Measurements from ENCODE around the gene LAMB4. TPM values are rescaled to one million over a fixed set of nuclear protein-coding genes. Genes with fewer than 3 reads are reported as not detected.
A peak's percentile ranks its signal among the peaks of the same experiment; 100 is the strongest.

LAMB4 gene
- total and polyA plus RNA-seq, 2 of the 8 experiments (the other 6 are each of a cell fraction or from before 2014, with no cell fraction given): not detected

DNA sequence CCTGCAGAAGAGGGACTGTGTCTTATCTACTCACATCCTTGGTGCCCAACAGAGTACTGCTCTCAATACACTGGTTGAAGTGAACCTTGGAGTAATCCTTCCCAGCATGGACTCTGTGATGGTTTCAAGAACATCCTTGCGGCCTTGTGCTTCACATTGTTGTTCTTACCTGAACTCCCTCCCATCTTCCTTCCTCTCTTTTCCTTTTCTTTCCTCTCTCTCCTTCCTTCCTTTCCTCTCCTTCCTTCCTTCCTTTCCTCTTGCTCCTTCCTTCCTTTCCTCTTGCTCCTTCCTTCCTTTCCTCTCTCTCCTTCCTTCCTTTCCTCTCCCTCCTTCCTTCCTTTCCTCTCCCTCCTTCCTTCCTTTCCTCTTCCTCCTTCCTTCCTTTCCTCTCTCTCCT lies 153.5 kb downstream of the LAMB4 start:
- H2BK120ac ChIP-seq (replicated peaks; ENCODE audit: low read depth, low read length): no peak overlapping the region
- H3K14ac ChIP-seq (ENCODE audit: insufficient read length): no peak overlapping the region
- H2AK5ac ChIP-seq (ENCODE audit: low read depth, low read length): no peak overlapping the region
- H4K5ac ChIP-seq (ENCODE audit: insufficient read length, low read depth, low read length): no peak overlapping the region
- FAIRE-seq (no peak), DNase-seq (ENCODE audit: low read depth in 1 of 2, low spot score in 2 of 2) (no peak)
- H3K79me2 ChIP-seq (ENCODE audit: control insufficient read depth in 1 of 2, insufficient read depth in 2 of 2, low read length in 2 of 2): no peaks in the 10 kb centered on the region
- no peak overlapping the region for H2BK12ac ChIP-seq (ENCODE audit: low read depth, low read length)
- H4K20me1 ChIP-seq (replicated peaks in 1 of 2; ENCODE audit: control insufficient read depth in 1 of 2, insufficient read depth in 2 of 2, low read length in 2 of 2): no peaks in the 10 kb centered on the region
- no peak overlapping the region for H2BK20ac ChIP-seq (ENCODE audit: low read length)
- H3K4me1 ChIP-seq (replicated peaks in 1 of 4; ENCODE audit: control insufficient read depth in 3 of 4, insufficient read depth in 4 of 4, low read length in 3 of 4): peaks cover 0 to 6% (median 4%) of the 10 kb centered on the region in 4 experiments; a peak in 5 of 7 replicates
- H3K23me2 ChIP-seq (ENCODE audit: low read depth, low read length): no peaks in the 10 kb centered on the region
- no peak overlapping the region for H3K4ac ChIP-seq (replicated peaks; ENCODE audit: insufficient read length, low read depth, low read length)
- H4K8ac ChIP-seq (ENCODE audit: extremely low read depth, insufficient read depth, low read length): no peak overlapping the region
- no peaks in the 10 kb centered on the region for H3K9me3 ChIP-seq (ENCODE audit: insufficient read depth in 2 of 2, low read depth in 1 of 2, low read length in 1 of 2)
- no peak overlapping the region for H2AFZ ChIP-seq (ENCODE audit: low read length)
- no peak overlapping the region for H3K18ac ChIP-seq (ENCODE audit: extremely low read depth, low read length)
- H3K27me3 ChIP-seq (replicated peaks in 1 of 4; ENCODE audit: control insufficient read depth in 3 of 4, extremely low read depth in 1 of 4, insufficient read depth in 3 of 4, low read length in 3 of 4): no peaks in the 10 kb centered on the region
- H3K23ac ChIP-seq (ENCODE audit: insufficient read length): no peak overlapping the region
- ChIA-PET CTCF (ENCODE audit: partially characterized antibody) (interaction anchor here (0.9 to 1.2 kb wide), 2 partner anchors 13 to 57 kb away, joined by 3 to 4 read pairs; no protein-coding TSS in a partner anchor), POLR2A (ENCODE audit: partially characterized antibody) (interaction anchor here (1.4 kb wide), 1 partner anchor 23 kb away, joined by 4 read pairs; no protein-coding TSS in a partner anchor)
- H4K91ac ChIP-seq (replicated peaks; ENCODE audit: insufficient read length, low read length): peak overlapping the region; percentile 60
- no peak overlapping the region for H2BK5ac ChIP-seq (ENCODE audit: low read depth, low read length)
- no peak overlapping the region for H3K4me3 ChIP-seq (ENCODE audit: extremely low read depth in 1 of 4, insufficient read depth in 2 of 4, low read depth in 3 of 4, low read length in 4 of 4)
- H3K4me2 ChIP-seq (ENCODE audit: insufficient read depth in 1 of 2, low read depth in 2 of 2, low read length in 2 of 2): no peak overlapping the region; a peak in 1 of 4 replicates
- no peak overlapping the region for H3K56ac ChIP-seq (replicated peaks; ENCODE audit: insufficient read length, low read depth, low read length)
- H3K79me1 ChIP-seq (ENCODE audit: low read depth, low read length): no peaks in the 10 kb centered on the region
- H2BK15ac ChIP-seq (ENCODE audit: low read length): no peak overlapping the region
- peaks cover 3 to 46% (median 11%) of the 10 kb centered on the region in 4 experiments; a peak in 6 of 8 replicates for H3K36me3 ChIP-seq (ENCODE audit: control insufficient read depth in 2 of 4, insufficient read depth in 4 of 4, low read length in 3 of 4)
- H3K9ac ChIP-seq (replicated peaks in 1 of 4; ENCODE audit: extremely low read depth in 1 of 4, low read depth in 3 of 4, low read length in 3 of 4): no peak overlapping the region
- no peak overlapping the region for H3K27ac ChIP-seq (ENCODE audit: low read depth, low read length)
- 57% methylated on average over 1 of the region's 1 CpG; no CpG with 5 or more reads in 1 of the 2 experiments for WGBS, 2 experiments (ENCODE audit: extremely low coverage in 1 of 2, insufficient coverage in 1 of 2, insufficient read length in 1 of 2, insufficient replicate concordance in 2 of 2, low coverage in 1 of 2, low lambda C conversion rate in 2 of 2, missing lambda C conversion rate in 1 of 2)
- TF ChIP-seq KDM4A (IDR thresholded peaks at IDR 0.05; ENCODE audit: low read depth, low read length, severe bottlenecking) (no peak), SUZ12 (IDR thresholded peaks at IDR 0.05; ENCODE audit: low read length) (no peak), TEAD4 (IDR thresholded peaks at IDR 0.05; ENCODE audit: low read depth, low read length) (no peak), EGR1 (IDR thresholded peaks at IDR 0.05; ENCODE audit: borderline replicate concordance, low read depth, low read length) (no peak), JUND (IDR thresholded peaks at IDR 0.05; ENCODE audit: low read length) (no peak), PHF8 (conservative IDR thresholded peaks at IDR 0.05; ENCODE audit: low read depth, low read length) (no peak), SIN3A (conservative IDR thresholded peaks at IDR 0.05 in 1 of 2, IDR thresholded peaks at IDR 0.05 in 1 of 2; ENCODE audit: low read depth in 1 of 2, low read length in 2 of 2) (no peak), TAF1 (IDR thresholded peaks at IDR 0.05; ENCODE audit: low read depth, low read length) (no peak), RNF2 (IDR thresholded peaks at IDR 0.05; ENCODE audit: borderline replicate concordance, low read depth, low read length, missing control alignments, poor library complexity, severe bottlenecking) (no peak), BRCA1 (IDR thresholded peaks at IDR 0.05; ENCODE audit: low read depth, low read length) (no peak), TAF7 (optimal IDR thresholded peaks at IDR 0.05; ENCODE audit: borderline replicate concordance, low read depth, low read length) (no peak), RFX5 (IDR thresholded peaks at IDR 0.05; ENCODE audit: borderline replicate concordance, low read depth, low read length) (no peak)
- TF ChIP-seq, protein P1, sequence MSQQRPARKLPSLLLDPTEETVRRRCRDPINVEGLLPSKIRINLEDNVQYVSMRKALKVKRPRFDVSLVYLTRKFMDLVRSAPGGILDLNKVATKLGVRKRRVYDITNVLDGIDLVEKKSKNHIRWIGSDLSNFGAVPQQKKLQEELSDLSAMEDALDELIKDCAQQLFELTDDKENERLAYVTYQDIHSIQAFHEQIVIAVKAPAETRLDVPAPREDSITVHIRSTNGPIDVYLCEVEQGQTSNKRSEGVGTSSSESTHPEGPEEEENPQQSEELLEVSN (IDR thresholded peaks at IDR 0.05): no peak

Measured in H1 (cell line).